GM18873 (cell line): ENCODE data around the gene GTPBP1.

Experiments used
- ATAC-seq: cut with Tn5 transposase; IDR thresholded peaks from one replicate; pipeline ENCODE4 v1.9.1; 2021; ENCODE audit warnings: mild to moderate bottlenecking, moderate library complexity, moderate number of reproducible peaks; ENCODE audit not compliant: unreplicated experiment, low FRiP score

The GTPBP1 gene

DNA sequence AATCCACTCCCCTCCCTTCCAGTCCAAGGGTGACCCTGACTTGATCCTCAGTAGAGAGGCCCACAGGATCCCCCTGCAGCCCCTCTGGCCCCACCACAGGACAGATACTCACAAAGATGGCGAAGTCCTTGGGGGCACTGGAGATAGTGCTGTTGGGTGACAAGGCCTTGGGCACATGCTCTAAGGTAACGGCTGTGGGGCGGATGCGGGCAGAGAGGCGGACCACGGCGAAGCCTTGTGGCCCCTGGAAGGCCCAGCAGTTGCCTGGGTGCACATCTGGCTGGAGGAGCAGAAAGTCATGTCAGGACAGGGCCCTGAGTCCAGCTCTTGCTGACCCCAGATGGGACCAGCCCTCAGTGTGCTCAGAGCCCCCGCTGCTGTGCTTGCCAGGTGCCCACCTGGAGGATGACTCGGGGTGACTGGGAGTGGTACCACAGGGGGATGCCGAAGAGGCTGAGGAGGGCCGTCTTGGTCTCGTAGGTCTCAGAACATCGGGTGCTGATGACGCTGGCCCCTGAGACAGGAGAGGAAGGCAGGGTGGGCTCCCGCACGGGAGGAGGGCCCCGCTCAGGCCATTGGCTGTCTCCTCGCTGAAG lies 32.8 kb downstream of the GTPBP1 start:
- ATAC-seq: no peak

DNA sequence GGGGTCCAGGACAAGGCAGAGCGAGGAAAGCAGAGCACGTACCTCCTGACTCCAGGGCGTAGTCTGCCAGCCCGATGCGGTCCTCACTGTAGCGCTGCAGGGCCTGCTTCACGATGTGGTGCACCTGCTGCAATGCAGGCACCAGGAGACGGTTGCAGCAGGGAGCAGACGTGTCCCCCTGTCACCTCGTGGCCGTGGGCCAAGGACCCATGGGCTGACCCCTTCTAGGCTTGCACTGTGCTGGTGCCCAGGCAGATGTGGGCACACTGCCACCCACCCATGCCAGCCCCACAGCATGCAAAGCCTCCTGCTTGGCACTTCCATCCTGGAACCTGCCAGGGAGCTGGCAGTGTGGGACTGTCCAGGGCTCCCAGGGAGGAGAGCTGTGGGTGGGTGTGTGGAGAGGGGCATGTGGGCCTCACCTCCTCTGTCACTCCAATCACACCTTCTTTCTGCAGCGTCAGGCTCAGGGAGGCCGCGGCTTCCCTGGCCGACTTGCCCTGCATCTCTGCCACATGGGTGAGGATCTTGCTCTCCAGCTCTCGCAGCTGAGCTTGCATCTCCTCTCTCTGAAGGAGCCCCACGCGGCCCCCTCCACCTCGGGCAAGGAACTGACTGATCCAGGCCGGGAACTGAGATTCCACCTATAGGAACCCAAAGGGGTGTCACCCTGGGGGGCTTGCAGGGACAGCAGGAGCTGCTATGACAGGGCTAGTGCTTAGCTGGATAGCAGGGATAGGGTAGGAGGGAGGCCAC lies 33.7 kb downstream of the GTPBP1 start:
- no peak for ATAC-seq

DNA sequence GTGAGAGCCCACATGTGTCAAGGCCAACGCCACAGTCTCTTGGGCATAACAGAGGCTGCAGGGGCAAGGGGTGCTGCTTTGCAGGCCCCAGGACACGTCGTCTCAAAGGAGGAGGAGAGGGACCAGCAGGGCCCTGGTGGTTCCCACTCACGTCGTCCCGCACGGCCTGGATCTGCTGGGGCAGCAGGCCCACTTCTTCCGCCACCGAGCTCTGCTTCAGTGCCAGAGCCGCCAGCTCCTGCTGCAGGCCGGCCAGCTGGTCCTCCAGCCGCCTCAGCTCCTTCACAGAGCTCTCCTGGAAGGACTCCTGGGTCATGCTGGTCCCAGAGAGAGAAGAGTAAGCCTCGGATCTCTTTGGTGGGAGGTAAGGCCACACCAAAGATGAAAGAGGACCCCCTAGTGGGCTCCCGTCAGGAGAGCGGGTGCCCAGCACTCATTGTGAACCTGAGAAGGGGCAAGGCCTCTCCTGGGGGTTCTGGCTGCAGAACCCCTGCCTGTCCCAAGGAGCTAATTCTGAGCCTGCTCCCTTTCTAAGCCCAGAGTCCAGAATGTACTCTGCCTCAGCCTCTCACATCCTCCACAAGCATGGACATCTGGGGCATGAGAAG lies 34.5 kb downstream of the GTPBP1 start:
- no peak for ATAC-seq

DNA sequence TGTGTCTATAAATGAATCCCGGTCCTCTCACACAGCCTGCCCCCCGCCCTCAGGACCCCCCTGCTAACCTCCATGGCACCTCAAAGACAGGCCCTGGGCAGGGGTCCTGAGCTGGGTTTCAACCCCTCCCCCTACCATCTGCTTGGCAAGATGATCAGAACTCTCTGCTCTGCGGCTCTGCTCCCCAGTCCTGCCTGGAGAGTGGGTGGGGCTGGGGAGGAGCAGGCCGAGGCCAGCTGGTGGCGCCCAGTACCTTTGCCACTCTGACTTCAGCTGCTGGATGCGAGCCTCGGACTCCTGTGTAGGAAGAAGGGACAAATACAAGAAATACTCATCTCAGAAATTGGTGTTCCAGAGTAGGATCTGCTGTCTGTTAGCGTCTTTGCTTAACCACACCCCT lies 35.0 kb downstream of the GTPBP1 start:
- no peak for ATAC-seq

GRCh38 chr22:38741166-38741565 lies 35.4 kb downstream of the GTPBP1 start:
- no peak for ATAC-seq

DNA sequence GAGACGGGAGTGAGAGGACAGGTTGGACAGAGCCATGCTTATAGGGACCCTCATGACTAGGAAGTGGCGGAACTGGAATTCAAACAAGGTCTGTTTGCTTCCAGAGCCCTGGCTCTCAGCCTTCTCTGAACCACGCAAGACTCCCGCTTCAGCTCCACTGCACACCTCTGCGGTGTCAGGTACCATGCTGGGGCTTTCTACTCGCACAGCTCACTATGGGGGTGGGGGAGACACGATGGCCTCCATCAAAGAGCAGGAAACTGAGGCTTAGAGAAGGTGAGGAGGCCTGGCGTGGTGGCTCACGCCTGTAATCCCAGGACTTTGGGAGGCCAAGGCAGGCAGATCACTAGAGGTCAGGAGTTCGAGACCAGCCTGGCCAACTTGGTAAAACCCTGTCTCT lies 35.8 kb downstream of the GTPBP1 start:
- no peak for ATAC-seq

- ATAC-seq: no peak
These were observed 36.6 kb downstream of the GTPBP1 start for GRCh38 chr22:38742176-38742942.

GRCh38 chr22:38744981-38745380 lies 39.2 kb downstream of the GTPBP1 start:
- ATAC-seq: no peak

GRCh38 chr22:38745676-38746460 lies 40.1 kb downstream of the GTPBP1 start:
- no peak for ATAC-seq

- ATAC-seq: no peak
These were observed 42.9 kb downstream of the GTPBP1 start for GRCh38 chr22:38748487-38749136.

GRCh38 chr22:38750104-38750503 lies 44.4 kb downstream of the GTPBP1 start:
- ATAC-seq: no peak

GRCh38 chr22:38750638-38751037 lies 44.9 kb downstream of the GTPBP1 start:
- ATAC-seq: no peak

DNA sequence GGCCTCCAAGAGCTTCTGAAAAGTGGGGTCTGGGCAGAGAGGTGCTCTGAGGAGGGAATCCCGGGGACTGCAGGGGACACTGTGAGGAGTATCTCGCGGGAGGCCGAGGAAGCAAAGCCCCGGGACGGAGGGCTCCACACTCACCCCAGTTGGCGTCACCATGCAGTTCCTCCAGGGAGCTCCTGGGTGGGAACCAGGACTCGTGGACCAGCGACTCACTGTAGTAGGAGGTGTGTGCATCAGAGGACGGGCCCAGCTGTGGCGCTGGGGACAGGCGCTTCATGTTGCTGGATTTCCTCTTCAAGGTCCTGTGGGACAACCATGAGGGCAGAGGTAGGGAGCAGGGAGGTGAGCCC lies 45.3 kb downstream of the GTPBP1 start:
- no peak for ATAC-seq

DNA sequence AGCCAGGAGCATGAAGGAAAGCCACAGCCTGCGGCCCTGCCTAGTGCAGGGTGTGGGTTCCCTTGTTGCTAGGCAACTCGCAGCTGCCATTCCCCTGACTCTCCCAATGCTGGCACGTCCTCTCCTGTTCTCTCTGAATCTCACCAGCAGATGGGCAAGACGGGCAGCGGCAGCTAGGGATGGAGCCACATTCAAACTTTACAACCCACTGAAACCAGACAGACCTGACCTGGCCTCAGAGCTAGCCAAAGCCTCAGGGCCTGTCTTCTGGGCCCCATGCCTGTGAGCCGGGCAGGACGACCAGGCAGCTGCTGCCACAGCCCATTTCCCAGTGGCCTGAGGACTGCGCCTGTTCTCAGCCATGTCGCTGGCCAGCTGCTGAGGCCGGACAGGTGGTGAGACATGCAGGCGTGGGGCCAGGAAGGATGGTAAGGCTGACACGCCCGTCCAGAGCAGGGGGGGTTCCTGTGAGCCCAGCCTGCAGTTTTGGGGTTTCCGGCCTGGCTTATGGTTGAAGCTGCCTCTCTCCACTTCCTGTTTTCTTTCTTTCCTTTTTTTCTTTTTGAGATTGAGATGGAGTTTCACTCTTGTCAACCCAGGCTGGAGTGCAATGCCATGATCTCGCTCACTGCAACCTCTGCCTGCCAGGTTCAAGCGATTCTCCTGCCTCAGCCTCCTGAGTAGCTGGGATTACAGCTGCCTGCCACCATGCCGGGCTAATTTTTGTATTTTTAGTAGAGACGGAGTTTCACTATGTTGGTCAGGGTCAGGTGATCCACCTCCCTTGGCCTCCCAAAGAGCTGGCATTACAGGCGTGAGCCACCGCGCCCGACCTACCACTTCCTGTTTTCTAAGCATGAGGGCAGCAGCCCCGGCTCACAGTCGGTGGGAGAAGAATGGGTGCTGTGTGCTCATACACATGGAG lies 45.9 kb downstream of the GTPBP1 start:
- ATAC-seq: no peak

- no peak for ATAC-seq
These were observed 48.4 kb downstream of the GTPBP1 start for GRCh38 chr22:38753948-38754750.

- ATAC-seq: no peak
These were observed 49.0 kb downstream of the GTPBP1 start for GRCh38 chr22:38754751-38755154.

DNA sequence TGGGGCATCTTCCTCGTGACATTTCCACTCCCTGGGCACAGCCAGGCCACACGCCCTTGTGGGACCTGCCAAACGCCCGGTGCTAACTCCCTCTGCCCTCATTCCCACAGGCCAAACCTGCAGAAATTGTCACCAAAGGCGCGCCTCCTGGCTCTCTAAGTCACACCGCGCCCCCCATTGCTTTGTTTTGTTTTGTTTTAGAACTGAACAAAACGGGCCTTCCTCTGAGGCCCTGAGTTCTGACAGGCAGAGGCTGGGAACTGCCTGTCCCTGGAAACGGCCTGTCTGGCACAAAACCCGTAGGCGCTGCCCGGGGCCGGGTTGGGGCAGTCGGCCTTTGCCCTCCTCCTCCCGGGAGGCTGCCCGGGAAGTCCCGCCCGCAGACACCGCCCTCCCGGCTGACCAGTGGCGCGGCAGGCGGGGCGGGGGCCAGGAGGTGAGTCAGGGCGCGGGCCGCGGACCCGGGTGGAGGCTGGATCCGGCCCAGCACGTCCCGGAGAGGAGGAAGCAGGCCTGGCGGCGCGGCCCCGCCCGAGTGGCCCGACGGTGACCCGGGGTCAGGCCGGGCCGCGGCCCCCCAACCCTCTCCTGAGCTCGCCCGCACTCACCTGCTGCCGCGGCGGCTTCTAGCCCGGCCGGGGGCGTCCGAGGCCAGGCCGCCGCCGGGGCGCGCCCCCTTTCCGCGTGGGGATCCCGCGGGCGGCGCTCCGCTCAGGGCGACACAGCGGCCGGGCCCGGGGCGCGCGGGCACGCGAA lies 49.6 kb downstream of the GTPBP1 start:
- peak; percentile 21 for ATAC-seq
